D721Med (cell line): ENCODE results near the gene PNPLA7.

Source experiments
- DNase-seq: peaks from one replicate; pipeline ENCODE4 v3.0.0; 2011; ENCODE audit warnings: low spot score; ENCODE audit not compliant: insufficient read length
- FAIRE-seq: peaks from 2 replicates; lab custom pipeline; 2011; peaks lifted over from hg19 to GRCh38; lab: Jason Lieb, UNC
- CTCF ChIP-seq: IDR thresholded peaks from 2 replicates; pipeline ENCODE4 v1.5.1; 2012; ENCODE audit warnings: mild to moderate bottlenecking, control low read depth; ENCODE audit not compliant: insufficient read depth; ENCODE audit errors: missing control alignments

Gene PNPLA7

GRCh38 chr9:137488906-137489305 lies 61.3 kb downstream of the PNPLA7 start:
- FAIRE-seq (no peak), DNase-seq (no peak)
- no peak for TF ChIP-seq CTCF

- no peak for FAIRE-seq
- DNase-seq = no peak
Measured at GRCh38 chr9:137488327-137488653, 61.9 kb downstream of the PNPLA7 start.

GRCh38 chr9:137487454-137488326 lies 62.5 kb downstream of the PNPLA7 start:
- no peak for TF ChIP-seq CTCF
- FAIRE-seq (no peak), DNase-seq (no peak)

More at GRCh38 chr9:137488327-137488653, 61.9 kb downstream of the PNPLA7 start:
- TF ChIP-seq CTCF = no peak

GRCh38 chr9:137486545-137487453 lies 63.4 kb downstream of the PNPLA7 start:
- FAIRE-seq = no peak
- DNase-seq = no peak
- no peak for TF ChIP-seq CTCF

- no peak for TF ChIP-seq CTCF
- no peak for DNase-seq
- FAIRE-seq = no peak
Measured at GRCh38 chr9:137486141-137486490, 64.1 kb downstream of the PNPLA7 start.

GRCh38 chr9:137485343-137486140 lies 64.7 kb downstream of the PNPLA7 start:
- DNase-seq (no peak), FAIRE-seq (no peak)
- TF ChIP-seq CTCF = no peak
